MM.1S (cell line): Measurements from ENCODE around the gene THRSP.

ENCODE experiments used
- DNase-seq: peaks from one replicate; pipeline ENCODE4 v3.0.0-alpha.2; 2015
- H2AFZ ChIP-seq: fragments of 300-600 bp; sonication (generic); 2 replicates; pipeline ENCODE4 v1.6.0; 2016; ENCODE audit warnings: antibody characterized with exemption, low read length
- H3F3A ChIP-seq: fragments of 300-600 bp; sonication (generic); 2 replicates; pipeline ENCODE4 v1.6.1; 2016; ENCODE audit warnings: mild to moderate bottlenecking, antibody characterized with exemption, low read length, moderate library complexity, mixed read lengths; ENCODE audit not compliant: insufficient read depth
- H3K27ac ChIP-seq: fragments of 300-600 bp; sonication (generic); 2 replicates; pipeline ENCODE4 v1.5.1; 2016; ENCODE audit warnings: mild to moderate bottlenecking, low read length
- H3K27me3 ChIP-seq: fragments of 300-600 bp; sonication (generic); replicated peaks from 2 replicates; pipeline ENCODE4 v1.6.0; 2016; ENCODE audit warnings: low read length; ENCODE audit not compliant: insufficient read depth
- H3K36me3 ChIP-seq: fragments of 300-600 bp; sonication (generic); replicated peaks from 2 replicates; pipeline ENCODE4 v1.6.1; 2016; ENCODE audit warnings: mild to moderate bottlenecking, low read length, mixed read lengths; ENCODE audit not compliant: insufficient read depth
- H3K4me1 ChIP-seq: fragments of 300-600 bp; sonication (generic); 2 replicates; pipeline ENCODE4 v1.6.1; 2016; ENCODE audit warnings: low read length, mixed read lengths
- H3K4me2 ChIP-seq: fragments of 300-600 bp; sonication (generic); 2 replicates; pipeline ENCODE4 v1.6.0; 2016; ENCODE audit warnings: low read depth, low read length
- H3K4me3 ChIP-seq: fragments of 300-600 bp; sonication (generic); 2 replicates; pipeline ENCODE4 v1.5.1; 2016; ENCODE audit warnings: low read length, mixed read lengths
- H3K79me2 ChIP-seq: fragments of 300-600 bp; sonication (generic); 2 replicates; pipeline ENCODE4 v1.6.1; 2016; ENCODE audit warnings: mixed run types, low read length, mixed read lengths
- H3K9ac ChIP-seq: fragments of 300-600 bp; sonication (generic); 2 replicates; pipeline ENCODE4 v1.6.1; 2016; ENCODE audit warnings: low read length, mixed read lengths
- H3K9me2 ChIP-seq: fragments of 300-600 bp; sonication (generic); replicated peaks from 2 replicates; pipeline ENCODE4 v1.6.1; 2016; ENCODE audit warnings: mild to moderate bottlenecking, low read length, mixed read lengths; ENCODE audit not compliant: insufficient read depth
- H3K9me3 ChIP-seq: fragments of 300-600 bp; sonication (generic); replicated peaks from 2 replicates; pipeline ENCODE4 v1.6.1; 2016; ENCODE audit warnings: mild to moderate bottlenecking, low read length, mixed read lengths; ENCODE audit not compliant: insufficient read depth
- H4K20me1 ChIP-seq: fragments of 300-600 bp; sonication (generic); 2 replicates; pipeline ENCODE4 v1.6.1; 2016; ENCODE audit warnings: mild to moderate bottlenecking, low read length, moderate library complexity, mixed read lengths; ENCODE audit not compliant: insufficient read depth
- CTCF ChIP-seq: fragments of 300-600 bp; sonication (generic); IDR thresholded peaks from 2 replicates; pipeline ENCODE4 v1.5.1; 2016; ENCODE audit warnings: antibody characterized with exemption, low read length, mixed read lengths
- EZH2 ChIP-seq: fragments of 300-600 bp; sonication (generic); optimal IDR thresholded peaks from 2 replicates; pipeline ENCODE3; 2017; ENCODE audit warnings: low read depth, mild to moderate bottlenecking, antibody characterized with exemption, low read length, mixed read lengths
- EZH2phosphoT487 ChIP-seq: fragments of 300-600 bp; sonication (generic); IDR thresholded peaks from 2 replicates; pipeline ENCODE4 v1.6.1; 2018; ENCODE audit warnings: antibody characterized with exemption, low read length

Gene THRSP

DNA sequence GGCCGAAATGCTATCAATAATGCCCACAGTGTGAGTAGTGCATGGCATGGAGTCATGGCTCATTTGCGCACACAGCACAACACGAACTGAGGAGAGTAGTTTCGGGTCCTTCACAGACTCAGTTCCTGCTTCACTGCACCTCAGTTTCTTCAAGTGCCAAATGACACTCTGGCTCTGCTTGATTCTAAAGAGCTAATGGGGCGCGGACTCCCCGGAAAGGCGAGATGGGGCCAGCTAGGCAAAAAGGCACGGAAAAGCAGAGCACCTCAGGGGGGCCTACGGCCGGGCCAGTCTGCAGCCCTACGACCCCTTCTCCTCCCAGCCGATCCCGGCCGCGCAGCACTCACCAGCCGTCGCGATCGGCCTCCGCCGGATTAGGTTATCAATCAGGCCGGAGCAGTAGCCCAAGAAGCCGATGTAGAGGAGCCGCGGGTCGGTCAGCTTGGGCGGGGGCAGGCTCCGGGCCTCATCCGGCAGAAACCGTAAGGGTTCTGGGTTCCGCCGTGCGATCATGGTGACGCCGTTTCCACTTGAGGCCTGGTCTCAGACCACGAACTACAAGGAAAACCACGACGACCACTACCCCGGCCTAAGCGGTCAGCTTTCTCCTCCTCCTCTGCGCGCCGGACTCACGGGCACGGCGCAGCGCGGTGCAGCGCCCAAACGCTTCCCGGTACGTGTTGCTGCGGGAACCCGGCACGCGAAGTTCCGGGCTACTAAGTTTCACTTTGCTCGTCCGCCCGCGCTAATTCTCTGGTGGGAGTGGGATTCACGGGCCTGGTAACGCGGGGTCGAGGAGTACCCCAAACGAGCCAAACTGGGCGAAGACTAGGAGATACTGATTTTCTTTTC lies 15.8 kb downstream of the THRSP start, which contains the start of gene NDUFC2:
Gene NDUFC2, minus strand, starts transcription at position 631 of the 852 bp plus-strand sequence. Its CDS starts 118 bp downstream, at position 513.
- TF ChIP-seq EZH2 (no peak), EZH2phosphoT487 (no peak), CTCF (no peak)
- no peaks in the 10 kb centered on the region for H4K20me1 ChIP-seq

DNA sequence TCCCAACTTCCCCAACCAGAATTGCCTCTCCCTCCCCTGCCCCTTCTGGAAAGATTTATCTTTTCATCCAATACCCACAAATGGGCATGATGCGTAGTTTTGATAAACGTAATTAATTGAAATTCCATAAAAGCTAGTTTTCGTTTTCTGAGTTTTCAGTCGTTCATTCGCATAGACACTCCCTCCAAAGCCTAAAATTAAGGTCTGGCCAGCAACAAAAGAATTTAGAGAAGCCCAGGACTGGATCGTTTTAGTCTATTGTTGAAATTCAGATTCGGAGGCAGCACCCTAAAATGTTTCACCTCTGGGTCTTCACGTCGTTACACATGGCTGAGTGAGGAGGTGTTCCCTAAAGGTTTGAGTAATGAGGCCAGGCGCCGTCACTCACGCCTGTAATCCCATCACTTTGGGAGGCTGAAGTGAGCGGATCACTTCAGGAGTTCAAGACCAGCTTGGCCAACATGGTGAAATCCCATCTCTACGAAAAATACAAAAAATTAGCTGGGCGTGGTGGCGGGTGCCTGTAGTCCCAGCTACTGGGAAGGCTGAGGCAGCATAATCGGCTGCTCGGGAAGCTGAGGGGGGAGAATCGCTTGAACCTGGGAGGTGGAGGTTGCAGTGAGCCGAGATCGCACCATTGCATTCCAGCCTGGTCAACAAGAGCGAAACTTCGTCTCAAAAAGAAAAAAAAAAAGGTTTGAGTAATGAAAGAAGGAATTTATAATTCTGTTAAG lies 16.6 kb downstream of the THRSP start:
- Histone ChIP-seq H3K36me3 (no peaks in the 10 kb centered on the region), H3K79me2 (peaks cover 45% of the 10 kb centered on the region)

More for the DNA sequence above, 15.8 kb downstream of the THRSP start, which contains the start of gene NDUFC2:
- Histone ChIP-seq H2AFZ (peak within 1 kb of the TSS; percentile 88), H3K79me2 (peaks cover 53% of the 10 kb centered on the region), H3K27me3 (no peaks in the 10 kb centered on the region), H3K4me1 (peaks cover 8% of the 10 kb centered on the region), H3F3A (no peaks in the 10 kb centered on the region), H3K4me2 (peak within 1 kb of the TSS; percentile 76), H3K36me3 (no peaks in the 10 kb centered on the region), H3K9me3 (no peaks in the 10 kb centered on the region), H3K9me2 (no peaks in the 10 kb centered on the region), H3K27ac (peak within 1 kb of the TSS; percentile 60; the same call in 1 of the 2 replicates), H3K9ac (peak within 1 kb of the TSS; percentile 90), H3K4me3 (peak within 1 kb of the TSS; percentile 92)
- DNase-seq = peak; percentile 79

More for the DNA sequence above, 16.6 kb downstream of the THRSP start:
- Histone ChIP-seq H4K20me1 (no peaks in the 10 kb centered on the region), H3K9ac (peak overlapping the region; percentile 90), H2AFZ (peak overlapping the region; percentile 88), H3K9me2 (no peaks in the 10 kb centered on the region), H3K4me3 (peak overlapping the region; percentile 92), H3K4me2 (peak overlapping the region; percentile 76), H3F3A (no peaks in the 10 kb centered on the region), H3K9me3 (no peaks in the 10 kb centered on the region), H3K27me3 (no peaks in the 10 kb centered on the region), H3K27ac (peak overlapping the region; percentile 60; the same call in 1 of the 2 replicates), H3K4me1 (peaks cover 8% of the 10 kb centered on the region)
- DNase-seq = peak; percentile 8
- no peak for TF ChIP-seq EZH2phosphoT487
- no peak for TF ChIP-seq CTCF
- no peak for TF ChIP-seq EZH2
